HCT116 (cell line): Measurements from ENCODE around the gene KCNK15. TPM values are rescaled to one million over a fixed set of nuclear protein-coding genes. Genes with fewer than 3 reads are reported as not detected.

ENCODE experiments used
- ATAC-seq: fragments of 200-7000 bp; cut with Tn5 transposase; 2 replicates; pipeline ENCODE4 v1.9.1; 2020; ENCODE audit warnings: mild to moderate bottlenecking, moderate library complexity
- BruUV-seq: library from RNA; stranded (reverse); fragments of 400-500 nt; replicated peaks from 2 replicates; lab custom pipeline; 2021; lab: Mats Ljungman, UMichigan
- CTCF ChIA-PET: fragments of 300-600 bp; sonication (Branson Sonifier 250); formaldehyde crosslinking; loops from one replicate; lab custom pipeline; 2021; ENCODE audit warnings: antibody characterized with exemption; lab: Charles Lee
- POLR2A ChIA-PET: fragments of 300-600, 350-600 bp; sonication (Branson Sonifier 250); formaldehyde crosslinking; loops from one replicate; lab custom pipeline; 2021; ENCODE audit warnings: antibody characterized with exemption; lab: Charles Lee
- RAD21 ChIA-PET, 2 experiments: fragments of 300-600 bp; sonication (Branson Sonifier 250); formaldehyde crosslinking; loops; one replicate each; lab custom pipeline; 2023; ENCODE audit warnings: low total read pairs in 2 of 2; ENCODE audit not compliant: uncharacterized antibody in 2 of 2, unreplicated experiment in 2 of 2, low non-redundant PET in 1 of 2; lab: Charles Lee
- DNase-seq: peaks from one replicate; pipeline ENCODE4 v3.0.0-alpha.2; 2010; ENCODE audit warnings: low read depth, low spot score
- H2AFZ ChIP-seq: fragments of 200-600 bp; shearing (Covaris generic), sonication (generic); 2 replicates; pipeline ENCODE4 v1.6.1; 2017; ENCODE audit warnings: low read depth, mixed run types, mixed read lengths, antibody characterized with exemption, low read length; ENCODE audit not compliant: poor library complexity, severe bottlenecking
- H3K27ac ChIP-seq: 2 replicates; pipeline ENCODE4 v1.5.1; 2012; ENCODE audit warnings: low read depth, low read length
- H3K27me3 ChIP-seq: fragments of 200-600 bp; sonication (generic); 2 replicates; pipeline ENCODE4 v1.6.1; 2016; ENCODE audit warnings: mixed run types, low read length, mixed read lengths; ENCODE audit not compliant: insufficient read depth
- H3K36me3 ChIP-seq, 2 experiments: fragments of 200-500 bp in 1 of 2; fragments of 200-600 bp in 1 of 2; sonication (Bioruptor generic) in 1 of 2; sonication (generic) in 1 of 2; 2 replicates each; pipeline versions ENCODE4 v1.5.1 to v1.6.1; 2014 to 2016; ENCODE audit warnings: low read length in 2 of 2, inconsistent platforms in 1 of 2, mixed read lengths in 1 of 2, mixed run types in 1 of 2; ENCODE audit not compliant: insufficient read depth in 2 of 2, control insufficient read depth in 1 of 2
- H3K4me1 ChIP-seq, 2 experiments: fragments of 200-600 bp in 1 of 2; sonication (generic) in 1 of 2; 2 replicates each; pipeline versions ENCODE4 v1.5.1 to v1.6.1; 2012 to 2017; ENCODE audit warnings: low read length in 2 of 2, inconsistent platforms in 1 of 2, mild to moderate bottlenecking in 1 of 2, mixed read lengths in 1 of 2, mixed run types in 1 of 2, moderate library complexity in 1 of 2; ENCODE audit not compliant: insufficient read depth in 2 of 2, control insufficient read depth in 1 of 2
- H3K4me2 ChIP-seq: fragments of 200-600 bp; sonication (generic); 2 replicates; pipeline ENCODE4 v1.6.1; 2017; ENCODE audit warnings: mixed run types, low read length, mixed read lengths
- H3K4me3 ChIP-seq, 2 experiments: fragments of 200-600 bp in 1 of 2; sonication (generic) in 1 of 2; replicated peaks in 1 of 2; 2 replicates each; pipeline ENCODE4 v1.5.1; 2011 to 2016; ENCODE audit warnings: low read length in 2 of 2, control low read depth in 1 of 2, low read depth in 1 of 2, mild to moderate bottlenecking in 1 of 2, mixed read lengths in 1 of 2, mixed run types in 1 of 2
- H3K79me2 ChIP-seq: fragments of 200-600 bp; sonication (generic); 2 replicates; pipeline ENCODE4 v1.6.1; 2017; ENCODE audit warnings: mild to moderate bottlenecking, mixed run types, low read length, moderate library complexity, mixed read lengths; ENCODE audit not compliant: insufficient read depth
- H3K9ac ChIP-seq: fragments of 200-600 bp; sonication (generic); 2 replicates; pipeline ENCODE4 v1.6.1; 2016; ENCODE audit warnings: low read length, mixed read lengths
- H3K9me2 ChIP-seq: fragments of 200-600 bp; sonication (generic), shearing (Covaris generic); 2 replicates; pipeline ENCODE4 v1.6.1; 2017; ENCODE audit warnings: mixed run types, mild to moderate bottlenecking, moderate library complexity; ENCODE audit not compliant: insufficient read depth
- H3K9me3 ChIP-seq, 2 experiments: fragments of 200-500 bp in 1 of 2; fragments of 200-600 bp in 1 of 2; sonication (Bioruptor generic) in 1 of 2; sonication (generic) in 1 of 2; 2 replicates each; pipeline ENCODE4 v1.6.1; 2014 to 2017; ENCODE audit warnings: low read length in 2 of 2, mixed read lengths in 2 of 2, inconsistent platforms in 1 of 2, low read depth in 1 of 2, mild to moderate bottlenecking in 1 of 2, mixed run types in 1 of 2, moderate library complexity in 1 of 2; ENCODE audit not compliant: control insufficient read depth in 1 of 2, insufficient read depth in 1 of 2
- H4K20me1 ChIP-seq: fragments of 200-600 bp; sonication (generic), shearing (Covaris generic); 2 replicates; pipeline ENCODE4 v1.6.1; 2017; ENCODE audit warnings: mixed run types, mild to moderate bottlenecking, moderate library complexity; ENCODE audit not compliant: insufficient read depth
- CBX3 ChIP-seq: IDR thresholded peaks from 2 replicates; pipeline ENCODE4 v1.6.1; 2012; ENCODE audit warnings: low read depth
- CEBPB ChIP-seq: IDR thresholded peaks from 2 replicates; pipeline ENCODE4 v1.6.1; 2012; ENCODE audit warnings: low read depth
- ELF1 ChIP-seq: IDR thresholded peaks from 2 replicates; pipeline ENCODE4 v1.6.1; 2012; ENCODE audit warnings: low read depth, borderline replicate concordance
- EZH2 ChIP-seq: fragments of 200-600 bp; sonication (generic); IDR thresholded peaks from 2 replicates; pipeline ENCODE4 v1.6.1; 2017; ENCODE audit warnings: antibody characterized with exemption, mixed run types
- FOSL1 ChIP-seq: IDR thresholded peaks from 2 replicates; pipeline ENCODE4 v1.6.1; 2012; ENCODE audit warnings: low read depth
- JUND ChIP-seq: IDR thresholded peaks from 2 replicates; pipeline ENCODE4 v1.6.1; 2012
- POLR2A ChIP-seq: IDR thresholded peaks from 2 replicates; pipeline ENCODE4 v1.7.0; 2011; ENCODE audit warnings: borderline replicate concordance; ENCODE audit not compliant: insufficient read depth, insufficient read length; ENCODE audit errors: extremely low read depth
- POLR2AphosphoS5 ChIP-seq: IDR thresholded peaks from 2 replicates; pipeline ENCODE4 v1.6.1; 2011; ENCODE audit warnings: mild to moderate bottlenecking, low read depth, low read length, moderate library complexity
- SIN3A ChIP-seq: IDR thresholded peaks from 2 replicates; pipeline ENCODE4 v1.6.1; 2012; ENCODE audit warnings: low read depth
- SP1 ChIP-seq: IDR thresholded peaks from 2 replicates; pipeline ENCODE4 v1.6.1; 2012; ENCODE audit warnings: low read depth
- SRF ChIP-seq: IDR thresholded peaks from 2 replicates; pipeline ENCODE4 v1.6.1; 2012; ENCODE audit warnings: low read depth
- TCF7L2 ChIP-seq: IDR thresholded peaks from 2 replicates; pipeline ENCODE4 v1.7.0; 2011; ENCODE audit warnings: borderline replicate concordance, inconsistent platforms; ENCODE audit not compliant: insufficient read depth, insufficient read length; ENCODE audit errors: extremely low read depth
- YY1 ChIP-seq: IDR thresholded peaks from 2 replicates; pipeline ENCODE4 v1.6.1; 2011; ENCODE audit warnings: low read length, low read depth, moderate library complexity, mild to moderate bottlenecking; ENCODE audit not compliant: insufficient replicate concordance; ENCODE audit errors: extremely low read depth
- ZFX ChIP-seq: fragments of 450-650 bp; IDR thresholded peaks from 2 replicates; pipeline ENCODE4 v1.6.1; 2017
- ZNF274 ChIP-seq: fragments of 200-500 bp; sonication (Bioruptor generic); IDR thresholded peaks from 2 replicates; pipeline ENCODE4 v1.6.1; 2014; ENCODE audit warnings: mild to moderate bottlenecking, low read depth, low read length, inconsistent platforms
- intact Hi-C: fragments of 100-400 bp; cut with micrococcal nuclease; formaldehyde crosslinking; loops from 2 replicates; pipeline ENCODE4 v1.10.0; 2022
- total RNA-seq: library from RNA; stranded (reverse); gene quantifications from one replicate; pipeline ENCODE4 v1.2.1, GENCODE V29; 2021; ENCODE audit not compliant: unreplicated experiment
- TF ChIP-seq, protein P1 (sequence below): IDR thresholded peaks from 2 replicates; pipeline ENCODE4 v1.6.1; 2012
- TF ChIP-seq, protein P2 (sequence below), 3 experiments: fragments of 200-600 bp in 1 of 3; sonication (generic) in 1 of 3; IDR thresholded peaks in 2 of 3; conservative IDR thresholded peaks in 1 of 3; 2 replicates each; pipeline ENCODE4 v1.5.1; 2012 to 2017; ENCODE audit warnings: low read depth in 2 of 3, low read length in 2 of 3, antibody characterized with exemption in 1 of 3, borderline replicate concordance in 1 of 3, control low read depth in 1 of 3, mild to moderate bottlenecking in 1 of 3, mixed read lengths in 1 of 3, mixed run types in 1 of 3, moderate library complexity in 1 of 3; ENCODE audit not compliant: insufficient read depth in 1 of 3
- TF ChIP-seq, protein P3 (sequence below): IDR thresholded peaks from 2 replicates; pipeline ENCODE4 v1.6.1; 2011; ENCODE audit warnings: mild to moderate bottlenecking, low read length, moderate library complexity; ENCODE audit not compliant: insufficient replicate concordance; ENCODE audit errors: extremely low read depth
- TF ChIP-seq, protein P4 (sequence below): IDR thresholded peaks from 2 replicates; pipeline ENCODE4 v1.6.1; 2012; ENCODE audit warnings: low read depth
- TF ChIP-seq, protein P5 (sequence below): IDR thresholded peaks from 2 replicates; pipeline ENCODE4 v1.6.1; 2012

Gene KCNK15
- total RNA-seq, 1 experiment from 2014 or later: not detected

DNA sequence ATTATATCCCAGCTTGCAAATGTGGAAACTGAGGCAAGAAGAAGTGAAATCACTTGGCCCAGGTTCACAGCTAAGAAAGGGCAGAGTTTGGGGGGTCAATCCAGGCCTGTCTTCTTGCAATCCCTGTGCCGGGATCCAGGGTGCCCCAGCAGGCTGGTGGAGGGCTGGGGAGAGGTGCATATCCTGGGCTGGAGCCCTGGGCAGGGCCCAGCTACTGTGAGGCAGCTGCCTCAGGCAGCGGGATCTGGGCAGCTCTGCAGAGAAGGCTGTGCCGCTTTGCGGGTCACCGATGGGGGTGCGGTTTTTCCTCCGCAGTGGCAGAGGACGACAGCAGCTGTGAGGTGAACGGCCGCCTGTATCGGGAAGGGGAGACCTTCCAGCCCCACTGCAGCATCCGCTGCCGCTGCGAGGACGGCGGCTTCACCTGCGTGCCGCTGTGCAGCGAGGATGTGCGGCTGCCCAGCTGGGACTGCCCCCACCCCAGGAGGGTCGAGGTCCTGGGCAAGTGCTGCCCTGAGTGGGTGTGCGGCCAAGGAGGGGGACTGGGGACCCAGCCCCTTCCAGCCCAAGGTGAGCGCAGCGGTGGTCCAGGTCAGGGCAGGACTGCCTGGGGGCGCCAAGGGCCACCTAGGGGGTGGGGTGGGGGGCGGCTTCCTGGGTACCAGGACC, 21.1 kb upstream of the KCNK15 start:
- TF ChIP-seq CEBPB (no peak), POLR2A (no peak), POLR2AphosphoS5 (no peak), SIN3A (no peak), SP1 (no peak), TCF7L2 (no peak), ZNF274 (no peak), YY1 (no peak), ELF1 (no peak), FOSL1 (no peak), JUND (no peak), EZH2 (no peak), ZFX (no peak), SRF (no peak), CBX3 (no peak)
- TF ChIP-seq, protein P1, sequence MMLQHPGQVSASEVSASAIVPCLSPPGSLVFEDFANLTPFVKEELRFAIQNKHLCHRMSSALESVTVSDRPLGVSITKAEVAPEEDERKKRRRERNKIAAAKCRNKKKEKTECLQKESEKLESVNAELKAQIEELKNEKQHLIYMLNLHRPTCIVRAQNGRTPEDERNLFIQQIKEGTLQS: no peak
- TF ChIP-seq, protein P2, sequence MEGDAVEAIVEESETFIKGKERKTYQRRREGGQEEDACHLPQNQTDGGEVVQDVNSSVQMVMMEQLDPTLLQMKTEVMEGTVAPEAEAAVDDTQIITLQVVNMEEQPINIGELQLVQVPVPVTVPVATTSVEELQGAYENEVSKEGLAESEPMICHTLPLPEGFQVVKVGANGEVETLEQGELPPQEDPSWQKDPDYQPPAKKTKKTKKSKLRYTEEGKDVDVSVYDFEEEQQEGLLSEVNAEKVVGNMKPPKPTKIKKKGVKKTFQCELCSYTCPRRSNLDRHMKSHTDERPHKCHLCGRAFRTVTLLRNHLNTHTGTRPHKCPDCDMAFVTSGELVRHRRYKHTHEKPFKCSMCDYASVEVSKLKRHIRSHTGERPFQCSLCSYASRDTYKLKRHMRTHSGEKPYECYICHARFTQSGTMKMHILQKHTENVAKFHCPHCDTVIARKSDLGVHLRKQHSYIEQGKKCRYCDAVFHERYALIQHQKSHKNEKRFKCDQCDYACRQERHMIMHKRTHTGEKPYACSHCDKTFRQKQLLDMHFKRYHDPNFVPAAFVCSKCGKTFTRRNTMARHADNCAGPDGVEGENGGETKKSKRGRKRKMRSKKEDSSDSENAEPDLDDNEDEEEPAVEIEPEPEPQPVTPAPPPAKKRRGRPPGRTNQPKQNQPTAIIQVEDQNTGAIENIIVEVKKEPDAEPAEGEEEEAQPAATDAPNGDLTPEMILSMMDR (IDR thresholded peaks at IDR 0.05 in 2 of 3, conservative IDR thresholded peaks at IDR 0.05 in 1 of 3; ENCODE audit: borderline replicate concordance in 1 of 3, insufficient read depth in 1 of 3, low read depth in 2 of 3, low read length in 2 of 3): no peak
- TF ChIP-seq, protein P3, sequence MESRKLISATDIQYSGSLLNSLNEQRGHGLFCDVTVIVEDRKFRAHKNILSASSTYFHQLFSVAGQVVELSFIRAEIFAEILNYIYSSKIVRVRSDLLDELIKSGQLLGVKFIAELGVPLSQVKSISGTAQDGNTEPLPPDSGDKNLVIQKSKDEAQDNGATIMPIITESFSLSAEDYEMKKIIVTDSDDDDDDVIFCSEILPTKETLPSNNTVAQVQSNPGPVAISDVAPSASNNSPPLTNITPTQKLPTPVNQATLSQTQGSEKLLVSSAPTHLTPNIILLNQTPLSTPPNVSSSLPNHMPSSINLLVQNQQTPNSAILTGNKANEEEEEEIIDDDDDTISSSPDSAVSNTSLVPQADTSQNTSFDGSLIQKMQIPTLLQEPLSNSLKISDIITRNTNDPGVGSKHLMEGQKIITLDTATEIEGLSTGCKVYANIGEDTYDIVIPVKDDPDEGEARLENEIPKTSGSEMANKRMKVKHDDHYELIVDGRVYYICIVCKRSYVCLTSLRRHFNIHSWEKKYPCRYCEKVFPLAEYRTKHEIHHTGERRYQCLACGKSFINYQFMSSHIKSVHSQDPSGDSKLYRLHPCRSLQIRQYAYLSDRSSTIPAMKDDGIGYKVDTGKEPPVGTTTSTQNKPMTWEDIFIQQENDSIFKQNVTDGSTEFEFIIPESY: no peak
- TF ChIP-seq, protein P4, sequence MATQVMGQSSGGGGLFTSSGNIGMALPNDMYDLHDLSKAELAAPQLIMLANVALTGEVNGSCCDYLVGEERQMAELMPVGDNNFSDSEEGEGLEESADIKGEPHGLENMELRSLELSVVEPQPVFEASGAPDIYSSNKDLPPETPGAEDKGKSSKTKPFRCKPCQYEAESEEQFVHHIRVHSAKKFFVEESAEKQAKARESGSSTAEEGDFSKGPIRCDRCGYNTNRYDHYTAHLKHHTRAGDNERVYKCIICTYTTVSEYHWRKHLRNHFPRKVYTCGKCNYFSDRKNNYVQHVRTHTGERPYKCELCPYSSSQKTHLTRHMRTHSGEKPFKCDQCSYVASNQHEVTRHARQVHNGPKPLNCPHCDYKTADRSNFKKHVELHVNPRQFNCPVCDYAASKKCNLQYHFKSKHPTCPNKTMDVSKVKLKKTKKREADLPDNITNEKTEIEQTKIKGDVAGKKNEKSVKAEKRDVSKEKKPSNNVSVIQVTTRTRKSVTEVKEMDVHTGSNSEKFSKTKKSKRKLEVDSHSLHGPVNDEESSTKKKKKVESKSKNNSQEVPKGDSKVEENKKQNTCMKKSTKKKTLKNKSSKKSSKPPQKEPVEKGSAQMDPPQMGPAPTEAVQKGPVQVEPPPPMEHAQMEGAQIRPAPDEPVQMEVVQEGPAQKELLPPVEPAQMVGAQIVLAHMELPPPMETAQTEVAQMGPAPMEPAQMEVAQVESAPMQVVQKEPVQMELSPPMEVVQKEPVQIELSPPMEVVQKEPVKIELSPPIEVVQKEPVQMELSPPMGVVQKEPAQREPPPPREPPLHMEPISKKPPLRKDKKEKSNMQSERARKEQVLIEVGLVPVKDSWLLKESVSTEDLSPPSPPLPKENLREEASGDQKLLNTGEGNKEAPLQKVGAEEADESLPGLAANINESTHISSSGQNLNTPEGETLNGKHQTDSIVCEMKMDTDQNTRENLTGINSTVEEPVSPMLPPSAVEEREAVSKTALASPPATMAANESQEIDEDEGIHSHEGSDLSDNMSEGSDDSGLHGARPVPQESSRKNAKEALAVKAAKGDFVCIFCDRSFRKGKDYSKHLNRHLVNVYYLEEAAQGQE: no peak
- TF ChIP-seq, protein P5, sequence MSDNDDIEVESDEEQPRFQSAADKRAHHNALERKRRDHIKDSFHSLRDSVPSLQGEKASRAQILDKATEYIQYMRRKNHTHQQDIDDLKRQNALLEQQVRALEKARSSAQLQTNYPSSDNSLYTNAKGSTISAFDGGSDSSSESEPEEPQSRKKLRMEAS: no peak
- Histone ChIP-seq H2AFZ (no peak overlapping the region), H3K4me1 (peaks cover 38 to 42% of the 10 kb centered on the region in 2 experiments), H3K4me3 (no peak overlapping the region), H3K27ac (no peak overlapping the region), H3K36me3 (no peaks in the 10 kb centered on the region), H3K4me2 (no peak overlapping the region), H3K27me3 (no peaks in the 10 kb centered on the region), H3K9ac (no peak overlapping the region), H3K9me2 (no peaks in the 10 kb centered on the region), H3K9me3 (no peaks in the 10 kb centered on the region), H4K20me1 (no peaks in the 10 kb centered on the region), H3K79me2 (no peaks in the 10 kb centered on the region)
- ATAC-seq: no peak
- BruUV-seq: no TSS peak
- ChIA-PET RAD21 (no interaction called here), CTCF (interaction anchor here (1.4 kb wide), 1 partner anchor 11 kb away, joined by 3 read pairs; no protein-coding TSS in a partner anchor), POLR2A (no interaction called here)
- intact Hi-C loops: loop anchor here (5.0 kb wide), 1 partner anchor 512 kb away; the partner anchor contains the start of gene OSER1
- no peak for DNase-seq
